ENCODE results near the gene HILPDA. TPM values are rescaled to one million over a fixed set of nuclear protein-coding genes. Genes with fewer than 3 reads are reported as not detected.

HILPDA gene
- total and polyA plus RNA-seq, 12 donors: 3.0 to 16.0 (median 7.0) TPM

GRCh38 chr7:128419257-128419656 lies 36.4 kb upstream of the HILPDA start:
- H3K27me3 ChIP-seq: no peaks in the 10 kb centered on the region
- WGBS, 4 donors: 93 to 95% (median 93%) methylated on average over 7 of the region's 7 CpGs

GRCh38 chr7:128420773-128421172 lies 34.9 kb upstream of the HILPDA start:
- 45 to 74% (median 60%) methylated on average over 1 of the region's 1 CpG for WGBS, 4 donors
- DNase-seq: no peak
- Histone ChIP-seq H3K9me3 (replicated peaks in 1 of 3) (no peaks in the 10 kb centered on the region), H3K4me1 (replicated peaks in 1 of 2) (no peaks in the 10 kb centered on the region), H3K36me3 (replicated peaks in 1 of 2) (no peaks in the 10 kb centered on the region), H3K27me3 (no peaks in the 10 kb centered on the region), H3K4me3 (no peak overlapping the region), H3K27ac (no peak overlapping the region)
- no peak for TF ChIP-seq CTCF (IDR thresholded peaks at IDR 0.05)
- TF ChIP-seq POLR2A (IDR thresholded peaks at IDR 0.05): no peak
- intact Hi-C loops (cut with DNase I): no loop called here

More at GRCh38 chr7:128419257-128419656, 36.4 kb upstream of the HILPDA start:
- no peak for TF ChIP-seq CTCF (IDR thresholded peaks at IDR 0.05)
- no peak for TF ChIP-seq POLR2A (IDR thresholded peaks at IDR 0.05)
- DNase-seq: no peak
- Histone ChIP-seq H3K9me3 (replicated peaks in 1 of 3) (no peaks in the 10 kb centered on the region), H3K27ac (no peak overlapping the region), H3K4me3 (no peak overlapping the region), H3K4me1 (replicated peaks in 1 of 2) (no peaks in the 10 kb centered on the region), H3K36me3 (replicated peaks in 1 of 2) (no peaks in the 10 kb centered on the region)
- intact Hi-C loops (cut with DNase I): no loop called here

- intact Hi-C loops (cut with DNase I): no loop called here
- H3K4me1 ChIP-seq (replicated peaks in 1 of 2): no peaks in the 10 kb centered on the region
- TF ChIP-seq CTCF (IDR thresholded peaks at IDR 0.05) (no peak), POLR2A (IDR thresholded peaks at IDR 0.05) (no peak)
- H3K36me3 ChIP-seq (replicated peaks in 1 of 2): no peaks in the 10 kb centered on the region
- DNase-seq: no peak
- H3K27ac ChIP-seq: no peak overlapping the region
- H3K27me3 ChIP-seq: no peaks in the 10 kb centered on the region
- H3K4me3 ChIP-seq: no peak overlapping the region
- no peaks in the 10 kb centered on the region for H3K9me3 ChIP-seq (replicated peaks in 1 of 3)
- 85 to 100% (median 91%) methylated on average over 1 of the region's 1 CpG for WGBS, 4 donors
These were observed 34.3 kb upstream of the HILPDA start for GRCh38 chr7:128421384-128421783.

GRCh38 chr7:128422037-128422436 lies 33.6 kb upstream of the HILPDA start:
- H3K9me3 ChIP-seq (replicated peaks in 1 of 3): no peaks in the 10 kb centered on the region
- DNase-seq: no peak
- H3K36me3 ChIP-seq (replicated peaks in 1 of 2): no peaks in the 10 kb centered on the region
- no peak for TF ChIP-seq CTCF (IDR thresholded peaks at IDR 0.05)
- no peak for TF ChIP-seq POLR2A (IDR thresholded peaks at IDR 0.05)
- WGBS, 4 donors: 60 to 100% (median 85%) methylated on average over 1 of the region's 1 CpG
- H3K4me3 ChIP-seq: no peak overlapping the region
- no peak overlapping the region for H3K27ac ChIP-seq
- intact Hi-C loops (cut with DNase I): no loop called here
- H3K4me1 ChIP-seq (replicated peaks in 1 of 2): no peaks in the 10 kb centered on the region
- no peaks in the 10 kb centered on the region for H3K27me3 ChIP-seq
